ENCODE measurements around the gene PPIP5K1.

DNA sequence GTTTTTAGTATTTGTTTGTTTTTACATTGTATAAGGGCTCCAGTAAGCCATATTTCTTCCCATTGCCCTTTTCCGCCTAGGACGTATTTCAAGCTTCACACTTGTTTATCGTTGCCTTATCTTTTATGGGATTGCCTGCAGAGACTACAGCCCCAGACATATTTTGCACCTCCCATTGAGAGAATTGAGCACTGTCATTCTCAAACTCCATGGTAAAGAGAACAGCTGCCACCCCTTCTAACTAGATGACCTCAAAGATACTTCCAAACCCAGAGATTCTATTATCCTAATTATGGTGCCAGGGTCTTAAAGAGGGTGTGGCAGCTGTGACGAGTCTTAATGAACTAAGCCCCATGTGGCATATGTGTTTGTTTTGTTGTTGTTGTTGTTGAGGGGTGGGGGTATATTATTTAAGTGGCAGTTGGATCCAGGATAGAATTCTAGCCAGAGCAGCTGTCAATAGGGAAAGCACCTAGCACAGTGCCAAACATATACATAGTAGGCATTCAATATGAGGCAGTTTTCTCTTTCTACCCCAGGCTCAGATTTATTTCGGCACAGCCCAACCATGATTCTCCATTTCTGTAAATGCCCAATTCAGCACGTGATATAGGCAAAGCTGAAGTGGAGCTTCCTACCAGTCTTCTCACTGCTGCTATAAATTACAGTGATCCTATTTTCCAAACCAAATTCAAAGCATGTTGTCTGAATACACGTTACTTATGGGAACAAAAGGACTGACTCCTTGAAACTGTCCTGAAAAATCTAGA lies 96.1 kb downstream of the PPIP5K1 start:
- TF ChIP-seq, protein P1, sequence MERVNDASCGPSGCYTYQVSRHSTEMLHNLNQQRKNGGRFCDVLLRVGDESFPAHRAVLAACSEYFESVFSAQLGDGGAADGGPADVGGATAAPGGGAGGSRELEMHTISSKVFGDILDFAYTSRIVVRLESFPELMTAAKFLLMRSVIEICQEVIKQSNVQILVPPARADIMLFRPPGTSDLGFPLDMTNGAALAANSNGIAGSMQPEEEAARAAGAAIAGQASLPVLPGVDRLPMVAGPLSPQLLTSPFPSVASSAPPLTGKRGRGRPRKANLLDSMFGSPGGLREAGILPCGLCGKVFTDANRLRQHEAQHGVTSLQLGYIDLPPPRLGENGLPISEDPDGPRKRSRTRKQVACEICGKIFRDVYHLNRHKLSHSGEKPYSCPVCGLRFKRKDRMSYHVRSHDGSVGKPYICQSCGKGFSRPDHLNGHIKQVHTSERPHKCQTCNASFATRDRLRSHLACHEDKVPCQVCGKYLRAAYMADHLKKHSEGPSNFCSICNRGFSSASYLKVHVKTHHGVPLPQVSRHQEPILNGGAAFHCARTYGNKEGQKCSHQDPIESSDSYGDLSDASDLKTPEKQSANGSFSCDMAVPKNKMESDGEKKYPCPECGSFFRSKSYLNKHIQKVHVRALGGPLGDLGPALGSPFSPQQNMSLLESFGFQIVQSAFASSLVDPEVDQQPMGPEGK (CRISPR knock-in tag; IDR thresholded peaks at IDR 0.05; ENCODE audit: borderline replicate concordance): no peak
- TF ChIP-seq ZC3H10 (CRISPR knock-in tag; IDR thresholded peaks at IDR 0.05): no peak
- TF ChIP-seq, protein P2, sequence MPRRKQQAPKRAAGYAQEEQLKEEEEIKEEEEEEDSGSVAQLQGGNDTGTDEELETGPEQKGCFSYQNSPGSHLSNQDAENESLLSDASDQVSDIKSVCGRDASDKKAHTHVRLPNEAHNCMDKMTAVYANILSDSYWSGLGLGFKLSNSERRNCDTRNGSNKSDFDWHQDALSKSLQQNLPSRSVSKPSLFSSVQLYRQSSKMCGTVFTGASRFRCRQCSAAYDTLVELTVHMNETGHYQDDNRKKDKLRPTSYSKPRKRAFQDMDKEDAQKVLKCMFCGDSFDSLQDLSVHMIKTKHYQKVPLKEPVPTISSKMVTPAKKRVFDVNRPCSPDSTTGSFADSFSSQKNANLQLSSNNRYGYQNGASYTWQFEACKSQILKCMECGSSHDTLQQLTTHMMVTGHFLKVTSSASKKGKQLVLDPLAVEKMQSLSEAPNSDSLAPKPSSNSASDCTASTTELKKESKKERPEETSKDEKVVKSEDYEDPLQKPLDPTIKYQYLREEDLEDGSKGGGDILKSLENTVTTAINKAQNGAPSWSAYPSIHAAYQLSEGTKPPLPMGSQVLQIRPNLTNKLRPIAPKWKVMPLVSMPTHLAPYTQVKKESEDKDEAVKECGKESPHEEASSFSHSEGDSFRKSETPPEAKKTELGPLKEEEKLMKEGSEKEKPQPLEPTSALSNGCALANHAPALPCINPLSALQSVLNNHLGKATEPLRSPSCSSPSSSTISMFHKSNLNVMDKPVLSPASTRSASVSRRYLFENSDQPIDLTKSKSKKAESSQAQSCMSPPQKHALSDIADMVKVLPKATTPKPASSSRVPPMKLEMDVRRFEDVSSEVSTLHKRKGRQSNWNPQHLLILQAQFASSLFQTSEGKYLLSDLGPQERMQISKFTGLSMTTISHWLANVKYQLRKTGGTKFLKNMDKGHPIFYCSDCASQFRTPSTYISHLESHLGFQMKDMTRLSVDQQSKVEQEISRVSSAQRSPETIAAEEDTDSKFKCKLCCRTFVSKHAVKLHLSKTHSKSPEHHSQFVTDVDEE (CRISPR knock-in tag; IDR thresholded peaks at IDR 0.05): no peak
- no peak for TF ChIP-seq RARB (CRISPR knock-in tag; IDR thresholded peaks at IDR 0.05)
- TF ChIP-seq ZFP3 (CRISPR knock-in tag; IDR thresholded peaks at IDR 0.05): no peak
- no peak for TF ChIP-seq ZFP30 (CRISPR knock-in tag; IDR thresholded peaks at IDR 0.05)
- TF ChIP-seq ARNTL (CRISPR knock-in tag; IDR thresholded peaks at IDR 0.05; ENCODE audit: borderline replicate concordance, low read depth): no peak
- no peak for TF ChIP-seq ZNF8 (CRISPR knock-in tag; IDR thresholded peaks at IDR 0.05)
- TF ChIP-seq ISL1 (CRISPR knock-in tag; IDR thresholded peaks at IDR 0.05): no peak
- TF ChIP-seq, protein P3, sequence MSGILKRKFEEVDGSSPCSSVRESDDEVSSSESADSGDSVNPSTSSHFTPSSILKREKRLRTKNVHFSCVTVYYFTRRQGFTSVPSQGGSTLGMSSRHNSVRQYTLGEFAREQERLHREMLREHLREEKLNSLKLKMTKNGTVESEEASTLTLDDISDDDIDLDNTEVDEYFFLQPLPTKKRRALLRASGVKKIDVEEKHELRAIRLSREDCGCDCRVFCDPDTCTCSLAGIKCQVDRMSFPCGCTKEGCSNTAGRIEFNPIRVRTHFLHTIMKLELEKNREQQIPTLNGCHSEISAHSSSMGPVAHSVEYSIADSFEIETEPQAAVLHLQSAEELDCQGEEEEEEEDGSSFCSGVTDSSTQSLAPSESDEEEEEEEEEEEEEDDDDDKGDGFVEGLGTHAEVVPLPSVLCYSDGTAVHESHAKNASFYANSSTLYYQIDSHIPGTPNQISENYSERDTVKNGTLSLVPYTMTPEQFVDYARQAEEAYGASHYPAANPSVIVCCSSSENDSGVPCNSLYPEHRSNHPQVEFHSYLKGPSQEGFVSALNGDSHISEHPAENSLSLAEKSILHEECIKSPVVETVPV (CRISPR knock-in tag; IDR thresholded peaks at IDR 0.05): no peak
- no peak for TF ChIP-seq TOX (CRISPR knock-in tag; IDR thresholded peaks at IDR 0.05; ENCODE audit: borderline replicate concordance)
- TF ChIP-seq GLIS3 (CRISPR knock-in tag; IDR thresholded peaks at IDR 0.05): no peak
